ENCODE results near the gene DUSP11. TPM values are rescaled to one million over a fixed set of nuclear protein-coding genes. Genes with fewer than 3 reads are reported as not detected.
A peak's percentile ranks its signal among the peaks of the same experiment; 100 is the strongest.

DUSP11 gene
- total and polyA plus RNA-seq, 9 of the 15 experiments (the other 6 are each of a cell fraction or from before 2014, with no cell fraction given), result 20.7 to 79.8 (median 29.3) TPM

- TF ChIP-seq ZBTB34 (CRISPR knock-in tag; IDR thresholded peaks at IDR 0.05) (no peak), ATF3 (IDR thresholded peaks at IDR 0.05) (no peak; the same call in 1 of the 2 replicates), ATF3 (CRISPR knock-in tag; conservative IDR thresholded peaks at IDR 0.05) (peak; percentile 71; the same call in 1 of the 2 replicates), USF2 (CRISPR knock-in tag; IDR thresholded peaks at IDR 0.05) (peak; percentile 70), THAP12 (CRISPR knock-in tag; IDR thresholded peaks at IDR 0.05) (0 out of 2 replicates have a peak, but pooled peaks have one; percentile 43), TAF1 (IDR thresholded peaks at IDR 0.05; ENCODE audit: control insufficient read depth, extremely low read depth, insufficient read depth, low read length, severe bottlenecking) (peak; percentile 54), E2F8 (IDR thresholded peaks at IDR 0.05; ENCODE audit: low read depth, partially characterized antibody) (peak; percentile 86), KLF13 (tag; IDR thresholded peaks at IDR 0.05; ENCODE audit: borderline replicate concordance, low read depth) (peak; percentile 27; the same call in 1 of the 2 replicates), CXXC5 (CRISPR knock-in tag; IDR thresholded peaks at IDR 0.05) (peak; percentile 88), RBBP5 (IDR thresholded peaks at IDR 0.05; ENCODE audit: borderline replicate concordance, insufficient read depth, low read length, poor library complexity, severe bottlenecking) (peak; percentile 97), DPF2 (IDR thresholded peaks at IDR 0.05) (0 out of 2 replicates have a peak, but pooled peaks have one; percentile 15), NR2C1 (IDR thresholded peaks at IDR 0.05) (peak; percentile 0; the same call in 1 of the 2 replicates), NR2C1 (tag; IDR thresholded peaks at IDR 0.05) (no peak), E2F1 (CRISPR knock-in tag; IDR thresholded peaks at IDR 0.05) (0 out of 2 replicates have a peak, but pooled peaks have one; percentile 68), OTX1 (CRISPR knock-in tag; IDR thresholded peaks at IDR 0.05) (no peak), TEAD1 (CRISPR knock-in tag; IDR thresholded peaks at IDR 0.05) (peak in 1 of 2 experiments; percentile 69; a peak in 1 of 4 replicates), POLR2A (conservative IDR thresholded peaks at IDR 0.05) (peak; percentile 89)
Observed at GRCh38 chr2:73828818-73829570, 49.1 kb upstream of the DUSP11 start, which contains the start of gene STAMBP (continued).
